Measurements from ENCODE around the gene PGM3. TPM values are rescaled to one million over a fixed set of nuclear protein-coding genes. Genes with fewer than 3 reads are reported as not detected.

Gene PGM3
- total and polyA plus RNA-seq, 2 donors (not counting 3 experiments of a cell fraction or from before 2014, with no cell fraction given), result 19.8 to 70.7 TPM

DNA sequence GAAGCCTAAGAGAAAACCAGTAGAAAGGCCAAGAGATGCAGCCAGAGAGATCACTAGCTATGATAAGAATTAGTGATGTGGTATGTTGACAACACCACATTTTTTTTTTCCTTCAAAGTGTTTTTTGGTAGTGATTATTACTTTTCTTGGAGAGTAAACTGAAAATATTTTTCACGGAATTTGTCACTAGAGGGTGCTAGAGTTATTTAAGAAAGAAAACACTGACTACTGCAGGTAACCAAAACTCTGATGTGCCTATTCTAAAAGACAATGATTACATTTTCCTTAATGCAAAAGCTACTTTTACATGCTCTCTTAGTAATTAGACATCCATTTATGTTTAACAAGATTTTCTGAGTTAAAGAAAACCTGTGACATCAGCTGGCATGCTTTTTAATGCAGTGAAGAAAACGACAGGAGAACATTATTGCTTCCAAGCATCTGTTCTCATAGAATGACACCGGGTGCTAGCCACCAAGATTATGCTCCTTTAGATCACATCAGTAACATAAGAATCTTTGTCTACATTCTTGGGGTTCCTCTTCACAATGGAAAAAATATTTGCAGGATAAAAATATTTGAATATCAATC lies 28.9 kb upstream of the PGM3 start:
- H3K27ac ChIP-seq (ENCODE audit: insufficient read depth, low read depth, low read length), result no peak overlapping the region
- no peaks in the 10 kb centered on the region for H3K9me3 ChIP-seq (replicated peaks; ENCODE audit: control insufficient read depth, insufficient read depth, low read length)
- no peak overlapping the region for H2AFZ ChIP-seq (ENCODE audit: low read depth, low read length)
- H3K9me1 ChIP-seq (replicated peaks; ENCODE audit: control insufficient read depth, extremely low read depth, insufficient read depth, low read length), result no peaks in the 10 kb centered on the region
- H4K20me1 ChIP-seq (replicated peaks; ENCODE audit: control insufficient read depth, extremely low read depth, insufficient read depth, low read length), result no peaks in the 10 kb centered on the region
- no TSS peak for BruUV-seq (replicated peaks)
- CTCF ChIA-PET, result interaction anchor here (0.6 to 13.1 kb wide), 25 partner anchors 9 to 952 kb away, joined by 3 to 431 read pairs (median 4); partner anchors contain the start of genes DOP1A, PRSS35 and UBE3D
- H3K9ac ChIP-seq (replicated peaks; ENCODE audit: extremely low read depth, insufficient read depth, low read length), result no peak overlapping the region
- FAIRE-seq (peak; percentile 69), DNase-seq (ENCODE audit: low read depth, low spot score) (peak; percentile 46)
- H3K36me3 ChIP-seq (ENCODE audit: control insufficient read depth in 2 of 2, extremely low read depth in 1 of 2, insufficient read depth in 2 of 2, low read length in 2 of 2), result no peaks in the 10 kb centered on the region
- dilution Hi-C loops (cut with MboI; ENCODE audit: extremely low pct_ligation_motif_present, low sequenced_read_pairs) (loop anchor here (25.0 kb wide), 1 partner anchor 290 kb away; the partner anchor contains the start of gene PRSS35), intact Hi-C loops (cut with micrococcal nuclease) (loop anchor here (1.0 to 2.0 kb wide), 2 partner anchors 197 to 290 kb away; partner anchors contain the start of gene PRSS35)
- H3K27me3 ChIP-seq (ENCODE audit: control insufficient read depth in 2 of 2, insufficient read depth in 2 of 2, low read length in 2 of 2), result no peaks in the 10 kb centered on the region
- TF ChIP-seq, protein P1, sequence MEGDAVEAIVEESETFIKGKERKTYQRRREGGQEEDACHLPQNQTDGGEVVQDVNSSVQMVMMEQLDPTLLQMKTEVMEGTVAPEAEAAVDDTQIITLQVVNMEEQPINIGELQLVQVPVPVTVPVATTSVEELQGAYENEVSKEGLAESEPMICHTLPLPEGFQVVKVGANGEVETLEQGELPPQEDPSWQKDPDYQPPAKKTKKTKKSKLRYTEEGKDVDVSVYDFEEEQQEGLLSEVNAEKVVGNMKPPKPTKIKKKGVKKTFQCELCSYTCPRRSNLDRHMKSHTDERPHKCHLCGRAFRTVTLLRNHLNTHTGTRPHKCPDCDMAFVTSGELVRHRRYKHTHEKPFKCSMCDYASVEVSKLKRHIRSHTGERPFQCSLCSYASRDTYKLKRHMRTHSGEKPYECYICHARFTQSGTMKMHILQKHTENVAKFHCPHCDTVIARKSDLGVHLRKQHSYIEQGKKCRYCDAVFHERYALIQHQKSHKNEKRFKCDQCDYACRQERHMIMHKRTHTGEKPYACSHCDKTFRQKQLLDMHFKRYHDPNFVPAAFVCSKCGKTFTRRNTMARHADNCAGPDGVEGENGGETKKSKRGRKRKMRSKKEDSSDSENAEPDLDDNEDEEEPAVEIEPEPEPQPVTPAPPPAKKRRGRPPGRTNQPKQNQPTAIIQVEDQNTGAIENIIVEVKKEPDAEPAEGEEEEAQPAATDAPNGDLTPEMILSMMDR (IDR thresholded peaks at IDR 0.05; ENCODE audit: extremely low read depth in 1 of 2, insufficient read depth in 1 of 2, low read depth in 1 of 2, low read length in 2 of 2), result peak in 1 of 2 donors; percentile 29
- TF ChIP-seq POLR2AphosphoS5 (IDR thresholded peaks at IDR 0.05; ENCODE audit: insufficient read depth, low read depth, low read length) (no peak), FOS (IDR thresholded peaks at IDR 0.05; ENCODE audit: borderline replicate concordance, insufficient read depth, low read length) (no peak)
- no peaks in the 10 kb centered on the region for H3K79me2 ChIP-seq (ENCODE audit: control insufficient read depth, insufficient read depth, low read length)
- H3K4me2 ChIP-seq (ENCODE audit: insufficient read depth, low read length), result no peak overlapping the region
- H3K4me1 ChIP-seq (ENCODE audit: control insufficient read depth, extremely low read depth, insufficient read depth, low read length), result peaks cover 9% of the 10 kb centered on the region
- no peak overlapping the region for H3K4me3 ChIP-seq (replicated peaks in 1 of 3; ENCODE audit: insufficient read depth in 1 of 3, low read depth in 1 of 3, low read length in 3 of 3)
- POLR2A ChIA-PET, result interaction anchor here (0.5 kb wide), 1 partner anchor 976 kb away, joined by 6 read pairs; no protein-coding TSS in a partner anchor

GRCh38 chr6:83221276-83221675 lies 28.2 kb upstream of the PGM3 start:
- dilution Hi-C loops (cut with MboI; ENCODE audit: extremely low pct_ligation_motif_present, low sequenced_read_pairs), result loop anchor here (25.0 kb wide), 1 partner anchor 291 kb away; the partner anchor contains the start of gene PRSS35

More at GRCh38 chr6:83221276-83221675, 28.2 kb upstream of the PGM3 start:
- H3K4me2 ChIP-seq (ENCODE audit: insufficient read depth, low read length), result no peak overlapping the region
- no peaks in the 10 kb centered on the region for H3K27me3 ChIP-seq (ENCODE audit: control insufficient read depth in 2 of 2, insufficient read depth in 2 of 2, low read length in 2 of 2)
- no peaks in the 10 kb centered on the region for H4K20me1 ChIP-seq (replicated peaks; ENCODE audit: control insufficient read depth, extremely low read depth, insufficient read depth, low read length)
- H3K4me3 ChIP-seq (replicated peaks in 1 of 3; ENCODE audit: insufficient read depth in 1 of 3, low read depth in 1 of 3, low read length in 3 of 3), result no peak overlapping the region
- ChIA-PET POLR2A (interaction anchor here (0.5 kb wide), 1 partner anchor 975 kb away, joined by 6 read pairs; no protein-coding TSS in a partner anchor), CTCF (interaction anchor here (0.6 to 13.1 kb wide), 9 partner anchors 10 to 315 kb away, joined by 3 to 431 read pairs (median 5); partner anchors contain the start of genes DOP1A, PRSS35 and UBE3D)
- H3K9me3 ChIP-seq (replicated peaks; ENCODE audit: control insufficient read depth, insufficient read depth, low read length), result no peaks in the 10 kb centered on the region
- intact Hi-C loops (cut with micrococcal nuclease), result no loop called here
- no peaks in the 10 kb centered on the region for H3K36me3 ChIP-seq (ENCODE audit: control insufficient read depth in 2 of 2, extremely low read depth in 1 of 2, insufficient read depth in 2 of 2, low read length in 2 of 2)
- no peak overlapping the region for H3K9ac ChIP-seq (replicated peaks; ENCODE audit: extremely low read depth, insufficient read depth, low read length)
- BruUV-seq (replicated peaks), result no TSS peak
- no peak overlapping the region for H3K27ac ChIP-seq (ENCODE audit: insufficient read depth, low read depth, low read length)
- DNase-seq (ENCODE audit: low read depth, low spot score) (no peak), FAIRE-seq (no peak)
- no peak overlapping the region for H2AFZ ChIP-seq (ENCODE audit: low read depth, low read length)
- H3K4me1 ChIP-seq (ENCODE audit: control insufficient read depth, extremely low read depth, insufficient read depth, low read length), result peaks cover 3% of the 10 kb centered on the region
- no peaks in the 10 kb centered on the region for H3K9me1 ChIP-seq (replicated peaks; ENCODE audit: control insufficient read depth, extremely low read depth, insufficient read depth, low read length)
- no peaks in the 10 kb centered on the region for H3K79me2 ChIP-seq (ENCODE audit: control insufficient read depth, insufficient read depth, low read length)
- TF ChIP-seq MAX (IDR thresholded peaks at IDR 0.05; ENCODE audit: insufficient read depth, insufficient read length) (no peak), JUN (IDR thresholded peaks at IDR 0.05; ENCODE audit: borderline replicate concordance, insufficient read depth, insufficient read length, low read depth) (no peak)
- TF ChIP-seq, protein P1 (IDR thresholded peaks at IDR 0.05; ENCODE audit: extremely low read depth in 1 of 2, insufficient read depth in 1 of 2, low read depth in 1 of 2, low read length in 2 of 2), result no peak

Data from endothelial cell of umbilical vein (primary cell).